GM10248 (cell line): Measurements from ENCODE around the gene KLK6.

Experiments used
- CTCF ChIA-PET: fragments of 300-600 bp; sonication (Branson Sonifier 250); formaldehyde crosslinking; extraction: SDS; loops from one replicate; lab custom pipeline; 2021; ENCODE audit warnings: antibody characterized with exemption; lab: Yijun Ruan, JAX
- POLR2A ChIA-PET: fragments of 350-650 bp; sonication (Branson Sonifier 250); formaldehyde crosslinking; extraction: SDS; loops from one replicate; lab custom pipeline; 2020; ENCODE audit warnings: antibody characterized with exemption; lab: Yijun Ruan, JAX
- DNase-seq: peaks from one replicate; pipeline ENCODE4 v3.0.0; 2012; ENCODE audit errors: extremely low spot score
- CTCF ChIP-seq: IDR thresholded peaks from 2 replicates; pipeline ENCODE4 v1.5.1; 2012; ENCODE audit warnings: mild to moderate bottlenecking, low read depth; ENCODE audit errors: extremely low read depth, missing control alignments, control extremely low read depth

The KLK6 gene

GRCh38 chr19:50916069-50916468, 53.3 kb downstream of the KLK6 start:
- ChIA-PET CTCF (no interaction called here), POLR2A (no interaction called here)
- no peak for TF ChIP-seq CTCF
- DNase-seq = no peak

GRCh38 chr19:50912727-50913716, 56.4 kb downstream of the KLK6 start:
- ChIA-PET CTCF (interaction anchor here (1.1 to 2.2 kb wide), 2 partner anchors 8 to 16 kb away, joined by 4 to 11 read pairs; no protein-coding TSS in a partner anchor), POLR2A (no interaction called here)
- peak; percentile 51 for DNase-seq
- no peak for TF ChIP-seq CTCF

- ChIA-PET POLR2A (no interaction called here), CTCF (interaction anchor here (1.1 to 2.2 kb wide), 2 partner anchors 9 to 15 kb away, joined by 4 to 11 read pairs; no protein-coding TSS in a partner anchor)
- no peak for TF ChIP-seq CTCF
- no peak for DNase-seq
Measured at GRCh38 chr19:50912102-50912599, 57.2 kb downstream of the KLK6 start.

- POLR2A ChIA-PET = interaction anchor here (0.6 kb wide), 1 partner anchor 107 kb away, joined by 3 read pairs; no protein-coding TSS in a partner anchor
Measured at GRCh38 chr19:50911206-50912101, 57.9 kb downstream of the KLK6 start, which contains the start of gene KLK4. KLK4 (minus strand) TSS chr19:50911395; CDS start chr19:50910738, 657 bp downstream.

GRCh38 chr19:50910722-50911121, 58.7 kb downstream of the KLK6 start:
- no peak for DNase-seq
- TF ChIP-seq CTCF = no peak
- ChIA-PET CTCF (interaction anchor here (2.2 kb wide), 1 partner anchor 11 kb away, joined by 11 read pairs; no protein-coding TSS in a partner anchor), POLR2A (interaction anchor here (0.6 kb wide), 1 partner anchor 106 kb away, joined by 3 read pairs; no protein-coding TSS in a partner anchor)

More at GRCh38 chr19:50911206-50912101, 57.9 kb downstream of the KLK6 start, which contains the start of gene KLK4:
- no peak for DNase-seq
- CTCF ChIA-PET = interaction anchor here (1.1 to 2.2 kb wide), 2 partner anchors 10 to 14 kb away, joined by 4 to 11 read pairs; no protein-coding TSS in a partner anchor
- no peak for TF ChIP-seq CTCF
